HepG2 (cell line): Measurements from ENCODE around the gene OR4K1. TPM values are rescaled to one million over a fixed set of nuclear protein-coding genes. Genes with fewer than 3 reads are reported as not detected.

ENCODE experiments used
- ATAC-seq: fragments of 200-7000 bp; cut with Tn5 transposase; 3 replicates; pipeline ENCODE4 v1.9.1; 2020; ENCODE audit warnings: mild to moderate bottlenecking, moderate library complexity
- BruUV-seq: library from RNA; stranded (reverse); fragments of 400-500 nt; replicated peaks from 2 replicates; lab custom pipeline; 2021; lab: Mats Ljungman, UMichigan
- CTCF ChIA-PET: fragments of 300-600 bp; formaldehyde crosslinking; extraction: SDS; loops from one replicate; lab custom pipeline; 2021; ENCODE audit warnings: low total read pairs, inconsistent platforms, low intra/inter-chr PET ratio; lab: Yijun Ruan, JAX
- POLR2A ChIA-PET: fragments of 350-600 bp; sonication (Branson Sonifier 250); formaldehyde crosslinking; loops from one replicate; lab custom pipeline; 2020; ENCODE audit warnings: antibody characterized with exemption, inconsistent platforms; lab: Yijun Ruan, JAX
- DNase-seq: peaks from one replicate; pipeline ENCODE4 v3.0.0-alpha.2; 2015; ENCODE audit warnings: low spot score
- FAIRE-seq: peaks from 3 replicates; lab custom pipeline; 2011; peaks lifted over from hg19 to GRCh38; lab: Jason Lieb, UNC
- H2AFZ ChIP-seq: one replicate; pipeline ENCODE4 v1.6.1; 2011; ENCODE audit warnings: low read length, inconsistent platforms
- H3K27ac ChIP-seq: fragments of 300-600 bp; 3 replicates; pipeline ENCODE4 v1.8.0; 2011; ENCODE audit warnings: mixed run types, mild to moderate bottlenecking, mixed read lengths, low read length, inconsistent platforms; ENCODE audit not compliant: insufficient read depth; ENCODE audit errors: extremely low read length
- H3K27me3 ChIP-seq, 2 experiments: fragments of 200-600 bp in 1 of 2; 2 replicates in 1 of 2; 3 replicates in 1 of 2; pipeline versions ENCODE4 v1.6.0 to v1.8.0; 2011; ENCODE audit warnings: low read length in 2 of 2, mild to moderate bottlenecking in 2 of 2, moderate library complexity in 2 of 2, inconsistent platforms in 1 of 2; ENCODE audit not compliant: insufficient read depth in 2 of 2, control insufficient read depth in 1 of 2
- H3K36me3 ChIP-seq, 2 experiments: fragments of 200-600 bp in 1 of 2; replicated peaks in 1 of 2; 2 replicates in 1 of 2; 3 replicates in 1 of 2; pipeline versions ENCODE4 v1.5.1 to v1.8.0; 2011; ENCODE audit warnings: low read length in 2 of 2, inconsistent platforms in 1 of 2; ENCODE audit not compliant: insufficient read depth in 2 of 2, control insufficient read depth in 1 of 2
- H3K4me1 ChIP-seq: 2 replicates; pipeline ENCODE4 v1.5.1; 2012; ENCODE audit warnings: low read length, inconsistent platforms; ENCODE audit not compliant: insufficient read depth
- H3K4me2 ChIP-seq: 2 replicates; pipeline ENCODE4 v1.6.0; 2011; ENCODE audit warnings: low read depth, low read length, inconsistent platforms
- H3K4me3 ChIP-seq, 3 experiments: fragments of 200-600 bp in 1 of 3; sonication (generic), shearing (Covaris generic) in 1 of 3; replicated peaks in 1 of 3; 2 replicates each; pipeline ENCODE4 v1.5.1; 2011 to 2016; ENCODE audit warnings: low read length in 3 of 3, inconsistent platforms in 2 of 3, low read depth in 2 of 3, mild to moderate bottlenecking in 2 of 3, control low read depth in 1 of 3, mixed read lengths in 1 of 3; ENCODE audit not compliant: insufficient read depth in 1 of 3
- H3K79me2 ChIP-seq: one replicate; pipeline ENCODE4 v1.6.1; 2011; ENCODE audit warnings: low read length, inconsistent platforms; ENCODE audit not compliant: insufficient read depth
- H3K9ac ChIP-seq: 2 replicates; pipeline ENCODE4 v1.6.0; 2011; ENCODE audit warnings: mild to moderate bottlenecking, low read depth, low read length, inconsistent platforms; ENCODE audit not compliant: insufficient read depth
- H3K9me3 ChIP-seq: 2 replicates; pipeline ENCODE4 v1.5.1; 2012; ENCODE audit warnings: mild to moderate bottlenecking, low read length
- H4K20me1 ChIP-seq: 2 replicates; pipeline ENCODE4 v1.6.0; 2011; ENCODE audit warnings: inconsistent platforms, mild to moderate bottlenecking, low read length, moderate library complexity; ENCODE audit not compliant: insufficient read depth
- BHLHE40 ChIP-seq: IDR thresholded peaks from 2 replicates; pipeline ENCODE4 v1.6.1; 2011; ENCODE audit warnings: low read length, improper control_type of control experiment
- CBFB ChIP-seq: sonication (generic); formaldehyde crosslinking; IDR thresholded peaks from 2 replicates; pipeline ENCODE4 v1.4.0; 2020; ENCODE audit warnings: missing genetic modification reagents
- CC2D1A ChIP-seq: sonication (generic); formaldehyde crosslinking; IDR thresholded peaks from 2 replicates; pipeline ENCODE4 v1.8.1; 2023; ENCODE audit warnings: mild to moderate bottlenecking, missing genetic modification reagents
- CEBPB ChIP-seq: IDR thresholded peaks from 2 replicates; pipeline ENCODE4 v1.6.1; 2011; ENCODE audit warnings: low read depth, low read length, improper control_type of control experiment, borderline replicate concordance
- CREM ChIP-seq, 2 experiments: sonication (generic) in 1 of 2; formaldehyde crosslinking in 1 of 2; IDR thresholded peaks; 2 replicates each; pipeline versions ENCODE4 v1.4.0 to v1.6.1; 2016 to 2020; ENCODE audit warnings: antibody characterized with exemption in 1 of 2, mild to moderate bottlenecking in 1 of 2, missing genetic modification reagents in 1 of 2
- KAT2B ChIP-seq: fragments of 150-350 bp; IDR thresholded peaks from 2 replicates; pipeline ENCODE4 v1.6.1; 2014; ENCODE audit warnings: low read depth, low read length, borderline replicate concordance
- NFAT5 ChIP-seq: sonication (generic); formaldehyde crosslinking; IDR thresholded peaks from 2 replicates; pipeline ENCODE4 v1.4.0; 2020; ENCODE audit warnings: missing genetic modification reagents
- RBAK ChIP-seq: sonication (generic); formaldehyde crosslinking; IDR thresholded peaks from 2 replicates; pipeline ENCODE4 v1.5.1; 2020; ENCODE audit warnings: mild to moderate bottlenecking, missing genetic modification reagents
- RXRA ChIP-seq: sonication (generic); formaldehyde crosslinking; IDR thresholded peaks from 2 replicates; pipeline ENCODE4 v1.5.1; 2020; ENCODE audit warnings: missing genetic modification reagents
- ZMYM4 ChIP-seq: sonication (generic); formaldehyde crosslinking; IDR thresholded peaks from 2 replicates; pipeline ENCODE4 v1.8.1; 2023; ENCODE audit warnings: mild to moderate bottlenecking, missing genetic modification reagents
- ZNF225 ChIP-seq: sonication (generic); formaldehyde crosslinking; IDR thresholded peaks from 2 replicates; pipeline ENCODE4 v1.4.0; 2020; ENCODE audit warnings: mild to moderate bottlenecking, missing genetic modification reagents
- ZNF432 ChIP-seq: sonication (generic); formaldehyde crosslinking; IDR thresholded peaks from 2 replicates; pipeline ENCODE4 v1.5.0; 2020; ENCODE audit warnings: missing genetic modification reagents, mild to moderate bottlenecking, borderline replicate concordance
- ZNF530 ChIP-seq: sonication (generic); formaldehyde crosslinking; IDR thresholded peaks from 2 replicates; pipeline ENCODE4 v1.5.0; 2020; ENCODE audit warnings: low read depth, mild to moderate bottlenecking, missing genetic modification reagents
- ZNF577 ChIP-seq: sonication (generic); formaldehyde crosslinking; IDR thresholded peaks from 2 replicates; pipeline ENCODE4 v1.4.0; 2020; ENCODE audit warnings: mild to moderate bottlenecking, low read depth, missing genetic modification reagents, borderline replicate concordance
- ZNF781 ChIP-seq: sonication (generic); formaldehyde crosslinking; IDR thresholded peaks from 2 replicates; pipeline ENCODE4 v1.5.1; 2020; ENCODE audit warnings: borderline replicate concordance, mild to moderate bottlenecking, missing genetic modification reagents; ENCODE audit errors: not compliant biosample characterization
- WGBS: methylation state at CpG from one replicate; pipeline ENCODE4 v1.1.6; 2017; ENCODE audit warnings: low lambda C conversion rate; 5-methylcytosine and 5-hydroxymethylcytosine counted together
- in situ Hi-C: cut with HindIII; loops from 2 replicates; pipeline ENCODE4 v1.10.0; 2017; ENCODE audit warnings: low pct_unique_long_range_greater_than_20kb; ENCODE audit not compliant: extremely low pct_ligation_motif_present
- intact Hi-C: fragments of 100-400 bp; cut with micrococcal nuclease; formaldehyde crosslinking; loops from one replicate; pipeline ENCODE4 v1.10.0; 2022; ENCODE audit not compliant: unreplicated experiment
- polyA plus RNA-seq, 8 experiments: library from polyadenylated mRNA; depleted of rRNA in 3 of 8; stranded (reverse) in 7 of 8; unstranded in 1 of 8; fragments of >200 nt; fragmentation: Illumina TruSeq in 4 of 8; extraction: Trizol in 4 of 8; gene quantifications; 2 replicates each; pipeline versions ENCODE4 v1.2.1 to v1.2.3, GENCODE V29; 2011 to 2016; ENCODE audit warnings: low read depth in 4 of 8, missing spikeins in 1 of 8, mixed read lengths in 1 of 8; ENCODE audit not compliant: insufficient read depth in 1 of 8
- total RNA-seq, 5 experiments: library from RNA; depleted of rRNA; stranded (reverse); fragments of >200 nt; fragmentation: Illumina TruSeq; extraction: Trizol; gene quantifications; 2 replicates each; pipeline ENCODE4 v1.2.3, GENCODE V29; 2016; ENCODE audit warnings: low read depth in 1 of 5

Gene OR4K1
- total and polyA plus RNA-seq, 2 of the 13 experiments (the other 11 are each of a cell fraction or from before 2014, with no cell fraction given), result not detected

- ATAC-seq (no peak), FAIRE-seq (no peak), DNase-seq (no peak)
- Histone ChIP-seq H3K27ac (no peak overlapping the region), H2AFZ (no peak overlapping the region), H3K4me2 (no peak overlapping the region), H3K79me2 (no peaks in the 10 kb centered on the region), H4K20me1 (no peaks in the 10 kb centered on the region), H3K36me3 (no peaks in the 10 kb centered on the region), H3K27me3 (no peaks in the 10 kb centered on the region), H3K9ac (no peak overlapping the region), H3K9me3 (no peaks in the 10 kb centered on the region), H3K4me3 (no peak overlapping the region), H3K4me1 (no peaks in the 10 kb centered on the region)
- 5% methylated on average over 1 of the region's 1 CpG for WGBS
- in situ Hi-C loops (no loop called here), intact Hi-C loops (no loop called here)
- POLR2A ChIA-PET, result no interaction called here
- CTCF ChIA-PET, result no interaction called here
- BruUV-seq, result no TSS peak
- no peak for TF ChIP-seq CEBPB
- no peak for TF ChIP-seq CC2D1A (CRISPR knock-in tag)
- TF ChIP-seq KAT2B, result no peak
- no peak for TF ChIP-seq ZNF225 (CRISPR knock-in tag)
- TF ChIP-seq CREM (IDR thresholded peaks at IDR 0.05), result no peak
- no peak for TF ChIP-seq CREM (CRISPR knock-in tag; IDR thresholded peaks at IDR 0.05)
- no peak for TF ChIP-seq ZMYM4 (CRISPR knock-in tag)
- no peak for TF ChIP-seq CBFB (CRISPR knock-in tag)
- no peak for TF ChIP-seq ZNF781
- TF ChIP-seq RBAK (CRISPR knock-in tag), result no peak
- TF ChIP-seq RXRA, result no peak
- TF ChIP-seq NFAT5, result no peak
- TF ChIP-seq ZNF530, result no peak
- TF ChIP-seq ZNF432 (CRISPR knock-in tag), result no peak
- TF ChIP-seq BHLHE40, result no peak
- TF ChIP-seq ZNF577, result no peak
Measured at GRCh38 chr14:19974844-19975243, 44.1 kb downstream of the OR4K1 start.
